Astrocyte of the spinal cord (primary cell): ENCODE results near the gene CCNG2.

ENCODE experiments used
- DNase-seq: peaks from one replicate; pipeline ENCODE4 v3.0.0; 2011; ENCODE audit warnings: low read depth, low spot score
- H3K4me3 ChIP-seq: 2 replicates; pipeline ENCODE4 v1.5.1; 2011; ENCODE audit warnings: low read depth, mild to moderate bottlenecking, low read length, moderate library complexity
- in situ Hi-C: cut with HindIII; loops from 2 replicates; pipeline ENCODE4 v1.10.0; 2017; ENCODE audit warnings: low sequenced_read_pairs
- TF ChIP-seq, protein P1 (sequence below): IDR thresholded peaks from 2 replicates; pipeline ENCODE4 v1.5.1; 2012; ENCODE audit warnings: low read depth, mild to moderate bottlenecking, low read length, inconsistent platforms

The CCNG2 gene

DNA sequence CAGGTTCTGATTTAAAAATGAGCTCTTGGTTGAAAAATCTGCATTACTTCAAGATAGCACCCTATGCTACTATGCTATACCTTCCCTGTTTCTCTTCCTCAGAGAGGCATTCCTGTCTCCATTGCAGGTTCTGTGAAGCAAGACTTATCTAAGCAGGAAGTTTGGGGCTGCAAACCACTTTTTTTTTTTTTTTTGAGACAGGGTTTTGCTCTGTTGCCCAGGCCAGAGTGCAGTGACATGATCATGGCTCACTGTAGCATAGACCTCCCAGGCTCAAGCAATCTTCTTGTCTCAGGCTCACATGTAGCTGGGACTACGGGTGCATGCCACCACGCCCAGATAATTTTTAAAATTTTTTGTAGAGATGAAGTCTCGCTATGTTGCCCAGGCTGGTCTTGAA is 4.0 kb upstream of the CCNG2 start:
- no peak for DNase-seq
- in situ Hi-C loops, result no loop called here
- TF ChIP-seq, protein P1, sequence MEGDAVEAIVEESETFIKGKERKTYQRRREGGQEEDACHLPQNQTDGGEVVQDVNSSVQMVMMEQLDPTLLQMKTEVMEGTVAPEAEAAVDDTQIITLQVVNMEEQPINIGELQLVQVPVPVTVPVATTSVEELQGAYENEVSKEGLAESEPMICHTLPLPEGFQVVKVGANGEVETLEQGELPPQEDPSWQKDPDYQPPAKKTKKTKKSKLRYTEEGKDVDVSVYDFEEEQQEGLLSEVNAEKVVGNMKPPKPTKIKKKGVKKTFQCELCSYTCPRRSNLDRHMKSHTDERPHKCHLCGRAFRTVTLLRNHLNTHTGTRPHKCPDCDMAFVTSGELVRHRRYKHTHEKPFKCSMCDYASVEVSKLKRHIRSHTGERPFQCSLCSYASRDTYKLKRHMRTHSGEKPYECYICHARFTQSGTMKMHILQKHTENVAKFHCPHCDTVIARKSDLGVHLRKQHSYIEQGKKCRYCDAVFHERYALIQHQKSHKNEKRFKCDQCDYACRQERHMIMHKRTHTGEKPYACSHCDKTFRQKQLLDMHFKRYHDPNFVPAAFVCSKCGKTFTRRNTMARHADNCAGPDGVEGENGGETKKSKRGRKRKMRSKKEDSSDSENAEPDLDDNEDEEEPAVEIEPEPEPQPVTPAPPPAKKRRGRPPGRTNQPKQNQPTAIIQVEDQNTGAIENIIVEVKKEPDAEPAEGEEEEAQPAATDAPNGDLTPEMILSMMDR, result no peak
- no peak overlapping the region for H3K4me3 ChIP-seq

DNA sequence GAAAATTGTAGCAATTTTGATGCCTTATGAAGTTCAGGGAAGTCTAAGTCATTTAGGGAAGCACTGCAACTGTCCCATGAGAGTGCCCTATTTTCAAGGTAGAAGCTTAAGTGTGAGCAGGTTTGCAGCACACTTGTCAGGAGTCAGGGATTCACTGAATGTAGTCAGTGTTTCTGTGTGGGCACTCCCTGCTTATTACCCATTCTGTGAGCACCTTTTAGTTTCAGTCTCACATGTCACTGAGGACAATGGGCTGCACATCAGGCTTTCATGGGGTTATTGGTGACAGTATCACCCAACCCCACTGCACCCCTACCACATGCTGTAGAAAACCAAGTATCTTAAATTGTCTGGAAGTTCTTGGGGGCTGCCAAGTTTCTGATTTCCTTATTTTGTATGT is 2.9 kb upstream of the CCNG2 start:
- no peak for DNase-seq
- TF ChIP-seq, protein P1, result no peak
- H3K4me3 ChIP-seq, result no peak overlapping the region
- in situ Hi-C loops, result no loop called here

DNA sequence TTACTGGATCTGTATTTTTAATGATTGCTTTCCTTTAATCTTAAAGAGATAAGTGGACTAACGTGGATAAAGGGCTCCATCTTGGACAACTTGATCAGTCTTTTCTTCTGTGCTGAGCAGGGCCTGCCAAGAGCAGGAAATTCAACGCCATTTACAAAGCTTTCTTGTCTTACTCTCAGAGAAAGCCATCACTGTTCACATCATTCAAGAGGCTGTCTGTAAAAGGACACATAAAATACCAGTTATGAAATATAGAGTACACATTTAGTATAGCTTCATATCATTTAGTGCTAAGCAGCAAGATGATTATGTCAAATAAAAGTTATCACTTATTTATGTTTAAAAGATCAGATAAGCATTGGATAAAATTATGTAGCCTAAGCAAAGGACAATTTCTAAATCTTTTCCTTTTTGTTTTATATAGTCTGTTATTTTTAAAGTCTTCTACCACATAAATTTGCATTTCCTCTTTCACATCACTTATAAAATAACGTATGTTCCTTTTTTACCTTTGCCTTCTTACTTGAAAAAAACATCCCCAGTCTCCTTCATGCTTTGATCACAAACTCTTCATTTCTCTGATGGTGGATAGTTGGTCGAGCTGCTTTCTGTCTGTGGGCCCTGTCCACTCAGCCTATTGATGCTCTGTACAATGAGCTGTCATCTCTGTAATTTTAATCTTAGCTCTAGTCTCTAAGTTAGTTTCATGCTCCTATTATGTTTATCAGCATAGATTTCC is 2.1 kb upstream of the CCNG2 start:
- in situ Hi-C loops, result no loop called here
- H3K4me3 ChIP-seq, result no peak overlapping the region
- no peak for DNase-seq
- TF ChIP-seq, protein P1, result no peak

DNA sequence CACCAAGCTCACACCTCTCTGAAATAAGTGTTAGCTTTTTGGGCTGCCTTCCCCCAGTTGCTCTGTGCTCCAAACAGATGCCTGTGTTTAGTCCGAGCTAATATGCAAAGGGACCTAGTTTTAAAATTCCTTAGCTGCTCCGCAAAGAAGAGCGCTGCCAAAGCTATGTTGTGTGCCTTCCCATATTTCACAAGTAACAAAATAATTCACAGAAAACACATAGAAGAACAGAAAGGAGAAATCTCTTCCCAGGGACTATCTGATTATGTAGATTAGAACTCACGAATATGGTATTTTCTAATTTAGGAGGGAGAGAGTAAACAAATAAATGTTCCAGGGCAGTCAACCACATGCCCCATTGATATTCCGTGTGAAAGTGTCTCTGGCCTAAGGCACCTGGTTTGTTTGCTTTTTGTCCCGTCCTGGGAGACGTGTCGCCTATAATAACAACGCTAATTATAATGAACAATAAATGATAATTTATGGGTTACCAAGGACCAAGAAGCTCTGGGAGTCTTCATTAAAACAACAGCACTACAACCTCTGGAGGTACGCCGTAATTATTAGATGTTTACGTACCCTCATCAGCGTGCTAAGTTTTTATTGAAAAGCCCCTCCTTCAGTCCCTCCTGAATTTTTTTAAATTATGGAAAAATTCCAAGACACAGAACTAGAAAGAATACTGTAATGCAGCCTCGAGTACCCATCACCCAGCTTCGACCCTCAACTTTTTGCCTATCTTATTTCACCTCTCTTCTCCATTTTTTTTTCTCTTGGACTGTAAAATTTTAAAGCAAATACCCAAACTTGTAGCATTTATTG is 1.2 kb upstream of the CCNG2 start:
- in situ Hi-C loops, result no loop called here
- DNase-seq, result no peak
- peak overlapping the region; percentile 94 for H3K4me3 ChIP-seq
- TF ChIP-seq, protein P1, result no peak

DNA sequence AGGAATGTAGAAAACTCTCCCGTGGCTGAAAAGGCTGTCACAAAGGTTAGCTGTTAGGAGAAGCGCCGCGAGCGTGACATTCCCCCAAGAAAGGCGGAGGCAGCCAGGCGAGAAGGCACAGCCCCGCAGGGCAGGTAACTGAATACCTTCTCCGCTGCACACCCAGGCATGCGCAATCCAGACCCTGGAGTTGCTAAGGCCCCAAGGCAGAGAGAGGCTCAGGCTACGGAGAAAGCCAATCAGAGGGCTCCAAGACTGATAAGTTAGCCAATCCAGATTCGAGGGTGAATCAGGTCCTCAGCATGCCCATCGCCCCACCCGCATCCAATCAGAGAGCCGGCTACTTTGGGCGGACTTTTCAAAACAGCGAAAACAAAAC is 485 bp upstream of the CCNG2 start:
- TF ChIP-seq, protein P1, result no peak
- peak; percentile 100 for DNase-seq
- peak overlapping the region; percentile 94 for H3K4me3 ChIP-seq
- in situ Hi-C loops, result no loop called here

DNA sequence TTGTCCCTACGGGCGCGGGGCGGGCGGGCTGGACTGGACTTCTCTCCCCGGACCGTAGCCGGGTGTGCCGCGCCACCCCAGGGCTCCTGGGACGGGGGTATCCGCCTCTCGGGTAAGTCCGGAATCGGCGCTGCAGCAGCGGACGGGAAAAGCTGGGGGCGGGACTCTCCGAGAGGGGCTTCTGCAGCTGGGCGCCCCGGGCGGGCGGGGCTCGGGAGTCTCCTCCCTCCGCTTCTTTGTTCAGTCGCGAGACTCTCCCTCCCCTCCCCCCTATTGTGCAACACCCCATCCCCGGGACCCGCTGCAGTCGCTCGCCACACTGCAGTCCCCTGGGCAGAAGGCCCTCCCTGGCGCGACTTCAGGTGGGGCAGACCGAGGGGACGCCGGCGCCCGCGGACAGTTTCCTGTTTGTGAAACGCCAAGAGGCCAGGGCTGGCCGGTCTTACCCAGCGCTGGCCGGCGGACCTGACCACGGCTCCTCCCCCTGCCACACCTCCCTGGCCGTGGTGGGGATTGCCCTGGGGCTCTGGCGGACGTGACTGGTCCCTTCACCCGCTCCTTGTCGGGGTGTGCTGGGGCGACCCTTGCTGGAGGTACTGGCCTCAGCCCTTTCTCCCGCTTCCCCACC is 966 bp downstream of the CCNG2 start:
- DNase-seq, result peak; percentile 93
- TF ChIP-seq, protein P1, result no peak
- in situ Hi-C loops, result no loop called here
- peak overlapping the region; percentile 94 for H3K4me3 ChIP-seq
